Fibroblast of skin of scalp (primary cell): ENCODE data around the gene TRUB1. TPM values are rescaled to one million over a fixed set of nuclear protein-coding genes. Genes with fewer than 3 reads are reported as not detected.
A peak's percentile ranks its signal among the peaks of the same experiment; 100 is the strongest.
"Not testable (repeated sequence)": the region's sequence is repeated elsewhere in the genome, so short reads cannot be mapped to it uniquely, and the experiment has no call there.

Source experiments
- DNase-seq: peaks from one replicate; pipeline ENCODE4 v3.0.0-alpha.2; 2013
- polyA plus RNA-seq, 2 experiments: library from polyadenylated mRNA; unstranded; fragments of 120-200 nt; gene quantifications; one replicate each; pipeline ENCODE4 v1.2.1, GENCODE V29; 2013; ENCODE audit not compliant: insufficient read length in 2 of 2

Gene TRUB1
- 20.2 TPM for polyA plus RNA-seq (2013, experiment 1 of 2; ENCODE audit: insufficient read length)
- polyA plus RNA-seq (2013, experiment 2 of 2; ENCODE audit: insufficient read length): 21.3 TPM

- peak; percentile 96 for DNase-seq
These were observed at the start of gene TRUB1 for GRCh38 chr10:114937962-114938855. TRUB1 (plus strand) TSS chr10:114938195; CDS start chr10:114938254, 59 bp downstream.

GRCh38 chr10:114893251-114893650, 44.7 kb upstream of the TRUB1 start:
- no peak for DNase-seq

- DNase-seq: no peak
These were observed 43.1 kb upstream of the TRUB1 start for GRCh38 chr10:114894911-114895310.

- DNase-seq: not testable (repeated sequence)
These were observed 41.0 kb upstream of the TRUB1 start for GRCh38 chr10:114897011-114897410.

- DNase-seq: no peak
These were observed 40.4 kb upstream of the TRUB1 start for GRCh38 chr10:114897593-114897992.

- no peak for DNase-seq
These were observed 38.0 kb upstream of the TRUB1 start for GRCh38 chr10:114899982-114900381.

GRCh38 chr10:114900658-114901057, 37.3 kb upstream of the TRUB1 start:
- DNase-seq: no peak

GRCh38 chr10:114902151-114902550, 35.8 kb upstream of the TRUB1 start:
- DNase-seq: peak; percentile 48

- DNase-seq: peak; percentile 79
These were observed 32.5 kb upstream of the TRUB1 start for GRCh38 chr10:114905450-114905849.

- DNase-seq: peak; percentile 47
These were observed 31.0 kb upstream of the TRUB1 start for GRCh38 chr10:114906981-114907380.

- DNase-seq: no peak
These were observed 29.1 kb upstream of the TRUB1 start for GRCh38 chr10:114908896-114909295.

GRCh38 chr10:114911052-114911711, 26.8 kb upstream of the TRUB1 start:
- no peak for DNase-seq

- DNase-seq: no peak
These were observed 26.1 kb upstream of the TRUB1 start for GRCh38 chr10:114911801-114912469.

GRCh38 chr10:114912470-114912859, 25.5 kb upstream of the TRUB1 start:
- no peak for DNase-seq

- no peak for DNase-seq
These were observed 23.4 kb upstream of the TRUB1 start for GRCh38 chr10:114914560-114914959.

- DNase-seq: no peak
These were observed 22.7 kb upstream of the TRUB1 start for GRCh38 chr10:114915294-114915693.

GRCh38 chr10:114916653-114917052, 21.3 kb upstream of the TRUB1 start:
- no peak for DNase-seq

GRCh38 chr10:114917459-114917858, 20.5 kb upstream of the TRUB1 start:
- DNase-seq: no peak

GRCh38 chr10:114917927-114918672, 19.9 kb upstream of the TRUB1 start:
- DNase-seq: peak; percentile 24

GRCh38 chr10:114920459-114920858, 17.5 kb upstream of the TRUB1 start:
- peak; percentile 18 for DNase-seq

- DNase-seq: peak; percentile 43
These were observed 16.0 kb upstream of the TRUB1 start for GRCh38 chr10:114922003-114922402.

GRCh38 chr10:114923551-114923950, 14.4 kb upstream of the TRUB1 start:
- no peak for DNase-seq
